Transverse colon (tissue), 4 donors: ENCODE data around the gene SMCP.

Experiments
- CTCF ChIP-seq, 5 experiments: fragments of 200-600 bp in 3 of 5; fragments of 450-650 bp in 2 of 5; sonication (generic) in 3 of 5; IDR thresholded peaks; 1 replicate in 2 of 5; 2 replicates in 3 of 5; pipeline ENCODE4 v1.5.1; 2016 to 2017; ENCODE audit warnings: antibody characterized with exemption in 5 of 5, inconsistent platforms in 3 of 5, mild to moderate bottlenecking in 2 of 5, moderate library complexity in 1 of 5
- EP300 ChIP-seq: sonication (generic); formaldehyde crosslinking; IDR thresholded peaks from one replicate; pipeline ENCODE4 v1.6.1; 2017; ENCODE audit warnings: antibody characterized with exemption, low read depth
- POLR2A ChIP-seq: fragments of 450-650 bp; IDR thresholded peaks from one replicate; pipeline ENCODE4 v1.6.1; 2016; ENCODE audit warnings: antibody characterized with exemption, mild to moderate bottlenecking, moderate library complexity
- POLR2AphosphoS5 ChIP-seq, 3 donors: sonication (generic); formaldehyde crosslinking; IDR thresholded peaks; one replicate each; pipeline ENCODE4 v1.6.1; 2016; ENCODE audit warnings: antibody characterized with exemption in 3 of 3

- TF ChIP-seq POLR2A: no peak
- TF ChIP-seq CTCF (IDR thresholded peaks at IDR 0.05): no peak
- no peak for TF ChIP-seq POLR2AphosphoS5 (IDR thresholded peaks at IDR 0.05)
- no peak for TF ChIP-seq EP300
Observed at GRCh38 chr1:152886085-152886484, 8.0 kb downstream of the SMCP start.
